ENCODE data around the gene CTSK.

Gene CTSK

GRCh38 chr1:150764617-150765101 is 43.4 kb downstream of the CTSK start:
- POLR2A ChIA-PET = no interaction called here
- no peaks in the 10 kb centered on the region for H3K9me3 ChIP-seq (ENCODE audit: control insufficient read depth, insufficient read depth, low read depth, low read length)
- CTCF ChIA-PET = interaction anchor here (0.6 to 1.0 kb wide), 2 partner anchors 28 to 67 kb away, joined by 3 to 4 read pairs; no protein-coding TSS in a partner anchor
- TF ChIP-seq GLI4 (tag by site-specific recombination; IDR thresholded peaks at IDR 0.05) (no peak), ZBTB49 (tag by site-specific recombination; IDR thresholded peaks at IDR 0.05; ENCODE audit: low read depth) (no peak), HOXC10 (CRISPR knock-in tag; IDR thresholded peaks at IDR 0.05) (no peak), ZNF157 (tag by site-specific recombination; IDR thresholded peaks at IDR 0.05) (no peak), GFI1B (tag by site-specific recombination; IDR thresholded peaks at IDR 0.05) (peak; percentile 61; the same call in 1 of the 2 replicates), PRDM6 (tag by site-specific recombination; IDR thresholded peaks at IDR 0.05) (0 out of 2 replicates have a peak, but pooled peaks have one; percentile 22), BCL6B (tag by site-specific recombination; IDR thresholded peaks at IDR 0.05) (peak; percentile 77)
- no peaks in the 10 kb centered on the region for H3K36me3 ChIP-seq (ENCODE audit: control insufficient read depth in 2 of 2, insufficient read depth in 1 of 2, low read length in 2 of 2)
- H3K27ac ChIP-seq (ENCODE audit: extremely low read depth, low read depth, low read length) = no peak overlapping the region
- H3K4me1 ChIP-seq (ENCODE audit: control insufficient read depth, insufficient read depth, low read length) = no peaks in the 10 kb centered on the region
- no peak overlapping the region for H3K4me3 ChIP-seq (ENCODE audit: low read depth, low read length)

GRCh38 chr1:150763018-150763417 is 45.0 kb downstream of the CTSK start:
- Histone ChIP-seq H3K27ac (ENCODE audit: extremely low read depth, low read depth, low read length) (no peak overlapping the region), H3K9me3 (ENCODE audit: control insufficient read depth, insufficient read depth, low read depth, low read length) (no peaks in the 10 kb centered on the region), H3K4me1 (ENCODE audit: control insufficient read depth, insufficient read depth, low read length) (no peaks in the 10 kb centered on the region), H3K36me3 (ENCODE audit: control insufficient read depth in 2 of 2, insufficient read depth in 1 of 2, low read length in 2 of 2) (no peaks in the 10 kb centered on the region), H3K4me3 (ENCODE audit: low read depth, low read length) (no peak overlapping the region)
- ChIA-PET POLR2A (no interaction called here), CTCF (no interaction called here)
- TF ChIP-seq YY1 (tag by site-specific recombination; IDR thresholded peaks at IDR 0.05) (no peak), ZNF146 (tag by site-specific recombination; IDR thresholded peaks at IDR 0.05) (0 out of 2 replicates have a peak, but pooled peaks have one; percentile 29)

- Histone ChIP-seq H3K9me3 (ENCODE audit: control insufficient read depth, insufficient read depth, low read depth, low read length) (no peaks in the 10 kb centered on the region), H3K27ac (ENCODE audit: extremely low read depth, low read depth, low read length) (no peak overlapping the region), H3K4me1 (ENCODE audit: control insufficient read depth, insufficient read depth, low read length) (no peaks in the 10 kb centered on the region), H3K4me3 (ENCODE audit: low read depth, low read length) (no peak overlapping the region), H3K36me3 (ENCODE audit: control insufficient read depth in 2 of 2, insufficient read depth in 1 of 2, low read length in 2 of 2) (no peaks in the 10 kb centered on the region)
- POLR2A ChIA-PET = no interaction called here
- TF ChIP-seq SCRT1 (tag by site-specific recombination; IDR thresholded peaks at IDR 0.05; ENCODE audit: borderline replicate concordance) (no peak), HOXC10 (CRISPR knock-in tag; IDR thresholded peaks at IDR 0.05) (no peak), ZNF174 (tag by site-specific recombination; IDR thresholded peaks at IDR 0.05) (no peak), TCF7L2 (IDR thresholded peaks at IDR 0.05; ENCODE audit: borderline replicate concordance, low read depth, low read length) (no peak), ZNF423 (tag by site-specific recombination; IDR thresholded peaks at IDR 0.05) (no peak), KLF7 (tag by site-specific recombination; IDR thresholded peaks at IDR 0.05; ENCODE audit: borderline replicate concordance) (no peak), ZSCAN30 (tag by site-specific recombination; IDR thresholded peaks at IDR 0.05) (no peak), ZFP3 (tag by site-specific recombination; IDR thresholded peaks at IDR 0.05; ENCODE audit: low read depth) (no peak), ZNF48 (tag by site-specific recombination; IDR thresholded peaks at IDR 0.05) (no peak), ZBTB49 (tag by site-specific recombination; IDR thresholded peaks at IDR 0.05; ENCODE audit: low read depth) (no peak), BCL11B (tag by site-specific recombination; IDR thresholded peaks at IDR 0.05; ENCODE audit: low read depth) (no peak), ZNF16 (tag by site-specific recombination; IDR thresholded peaks at IDR 0.05; ENCODE audit: low read depth) (no peak), ZNF248 (tag by site-specific recombination; IDR thresholded peaks at IDR 0.05) (no peak)
- CTCF ChIA-PET = no interaction called here
Observed at GRCh38 chr1:150762552-150762951, 45.5 kb downstream of the CTSK start.

Measured in HEK293 (cell line).